Kidney (tissue), 14 donors: ENCODE data around the gene SULF2. TPM values are rescaled to one million over a fixed set of nuclear protein-coding genes. Genes with fewer than 3 reads are reported as not detected.

ENCODE experiments used
- DNase-seq, 5 donors: peaks; one replicate each; pipeline ENCODE4 v3.0.0-alpha.2; 2013 to 2020
- FAIRE-seq: peaks from 2 replicates; lab custom pipeline; 2012; peaks lifted over from hg19 to GRCh38; lab: Jason Lieb, UNC
- H3K27ac ChIP-seq, 2 donors: one replicate each; pipeline ENCODE4 v1.7.0; 2013; ENCODE audit warnings: low read depth in 2 of 2, low read length in 2 of 2, inconsistent platforms in 1 of 2
- H3K27me3 ChIP-seq: one replicate; pipeline ENCODE4 v1.7.1; 2013; ENCODE audit warnings: low read length, inconsistent platforms; ENCODE audit not compliant: control insufficient read depth, insufficient read depth
- H3K36me3 ChIP-seq, 3 donors: one replicate each; pipeline versions ENCODE4 v1.7.0 to v1.7.1; 2013; ENCODE audit warnings: low read length in 3 of 3, control low read depth in 1 of 3, inconsistent platforms in 1 of 3; ENCODE audit not compliant: insufficient read depth in 3 of 3, control insufficient read depth in 2 of 3
- H3K4me1 ChIP-seq, 3 donors: one replicate each; pipeline versions ENCODE4 v1.7.0 to v1.7.1; 2013; ENCODE audit warnings: low read length in 3 of 3, inconsistent platforms in 1 of 3, low read depth in 1 of 3; ENCODE audit not compliant: control insufficient read depth in 2 of 3, insufficient read depth in 2 of 3
- H3K4me3 ChIP-seq, 3 donors: one replicate each; pipeline versions ENCODE4 v1.7.0 to v1.8.1; 2013; ENCODE audit warnings: low read length in 3 of 3, control low read depth in 1 of 3, inconsistent platforms in 1 of 3
- H3K9ac ChIP-seq, 3 donors: one replicate each; pipeline versions ENCODE4 v1.7.0 to v1.7.1; 2013; ENCODE audit warnings: low read length in 3 of 3, control low read depth in 1 of 3, inconsistent platforms in 1 of 3
- H3K9me3 ChIP-seq, 3 donors: one replicate each; pipeline versions ENCODE4 v1.7.0 to v1.7.1; 2013; ENCODE audit warnings: low read length in 3 of 3, control low read depth in 1 of 3, inconsistent platforms in 1 of 3; ENCODE audit not compliant: control insufficient read depth in 2 of 3, insufficient read depth in 1 of 3
- intact Hi-C: fragments of 100-400 bp; cut with DNase I; formaldehyde crosslinking; loops from one replicate; pipeline ENCODE4 v1.11.1; 2022
- polyA plus RNA-seq: library from polyadenylated mRNA; stranded (reverse); fragments of 350-450 nt; fragmentation: Illumina TruSeq; extraction: RNeasy Lipid Tissue Mini Kit (QIAGEN cat#74804); gene quantifications from one replicate; pipeline ENCODE4 v1.2.3, GENCODE V29; 2014; ENCODE audit warnings: low read depth, low replicate concordance; ENCODE audit not compliant: insufficient read depth
- total RNA-seq: library from RNA; stranded (reverse); fragmentation: NEBNext Ultra II Directional; extraction: Animal tissue kit (Norgen Biotek cat#: 25700); gene quantifications from one replicate; pipeline ENCODE4 v1.2.1, GENCODE V29; 2021
- TF ChIP-seq, protein P1 (sequence below): IDR thresholded peaks from 3 replicates; pipeline ENCODE4 v1.5.1; 2012; ENCODE audit warnings: mild to moderate bottlenecking, moderate library complexity, borderline replicate concordance; ENCODE audit not compliant: insufficient read depth; ENCODE audit errors: extremely low read depth
- donor health status: control.
- donor health status: control.
- donor health status: control.
- donor health status: control.
- donor health status: control.
- donor health status: DM: yes; HTN: yes; CAD: no.
- donor health status: Normal renal cell carcinoma (clear cell type).

Gene SULF2
- total and polyA plus RNA-seq, 2 donors from 2014 or later = 85.1 to 257 TPM

DNA sequence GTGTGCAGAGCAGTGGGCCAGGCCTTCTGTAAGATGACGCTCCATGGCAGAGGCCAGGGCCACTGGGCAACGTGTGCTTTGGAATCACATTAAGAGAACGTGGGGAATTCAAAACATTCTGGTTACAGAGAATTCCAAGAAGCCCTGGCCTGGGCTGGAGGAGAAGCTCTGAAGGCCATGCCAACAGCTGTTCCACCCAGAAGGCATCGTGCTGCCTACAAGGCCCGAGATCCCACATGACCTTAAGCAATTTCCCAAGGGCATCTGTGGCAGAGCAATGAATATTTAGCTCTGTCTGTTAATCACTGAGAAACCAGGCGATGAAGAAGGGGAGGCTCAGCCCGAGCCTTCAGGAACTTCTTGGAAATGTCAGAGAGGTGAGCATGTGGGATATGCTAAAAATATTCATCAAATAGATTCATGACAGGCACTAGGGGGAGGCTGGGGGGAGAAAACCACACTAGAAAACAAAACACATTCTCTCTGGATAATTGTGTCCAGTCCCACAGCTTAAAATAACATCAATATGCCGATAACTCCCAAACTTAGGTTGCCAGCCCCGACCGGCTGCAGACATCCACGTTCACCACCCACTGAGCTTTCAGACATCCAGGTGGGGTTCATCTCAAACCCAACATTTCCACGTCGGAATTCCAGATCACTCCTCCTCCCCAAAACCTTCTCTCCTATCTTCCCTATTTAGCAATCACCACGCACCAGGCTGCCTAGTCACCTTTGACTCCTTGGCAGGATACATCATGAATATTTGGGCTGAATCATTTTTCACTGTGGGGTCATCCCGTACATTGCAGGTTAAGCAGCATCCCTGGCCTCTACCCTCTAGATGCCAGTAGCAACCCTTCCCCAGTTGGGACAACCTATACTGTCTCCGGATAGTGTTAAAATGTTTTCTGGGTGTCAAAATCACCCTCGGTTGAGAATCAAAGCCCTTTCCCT, 6.6 kb downstream of the SULF2 start:
- H3K36me3 ChIP-seq = no peaks in the 10 kb centered on the region
- no peaks in the 10 kb centered on the region for H3K27me3 ChIP-seq
- H3K4me3 ChIP-seq = no peak overlapping the region
- H3K27ac ChIP-seq = no peak overlapping the region
- peaks cover 0 to 11% (median 9%) of the 10 kb centered on the region in 3 donors for H3K4me1 ChIP-seq
- no peaks in the 10 kb centered on the region for H3K9me3 ChIP-seq
- no peak overlapping the region for H3K9ac ChIP-seq
- no peak for FAIRE-seq
- TF ChIP-seq, protein P1, sequence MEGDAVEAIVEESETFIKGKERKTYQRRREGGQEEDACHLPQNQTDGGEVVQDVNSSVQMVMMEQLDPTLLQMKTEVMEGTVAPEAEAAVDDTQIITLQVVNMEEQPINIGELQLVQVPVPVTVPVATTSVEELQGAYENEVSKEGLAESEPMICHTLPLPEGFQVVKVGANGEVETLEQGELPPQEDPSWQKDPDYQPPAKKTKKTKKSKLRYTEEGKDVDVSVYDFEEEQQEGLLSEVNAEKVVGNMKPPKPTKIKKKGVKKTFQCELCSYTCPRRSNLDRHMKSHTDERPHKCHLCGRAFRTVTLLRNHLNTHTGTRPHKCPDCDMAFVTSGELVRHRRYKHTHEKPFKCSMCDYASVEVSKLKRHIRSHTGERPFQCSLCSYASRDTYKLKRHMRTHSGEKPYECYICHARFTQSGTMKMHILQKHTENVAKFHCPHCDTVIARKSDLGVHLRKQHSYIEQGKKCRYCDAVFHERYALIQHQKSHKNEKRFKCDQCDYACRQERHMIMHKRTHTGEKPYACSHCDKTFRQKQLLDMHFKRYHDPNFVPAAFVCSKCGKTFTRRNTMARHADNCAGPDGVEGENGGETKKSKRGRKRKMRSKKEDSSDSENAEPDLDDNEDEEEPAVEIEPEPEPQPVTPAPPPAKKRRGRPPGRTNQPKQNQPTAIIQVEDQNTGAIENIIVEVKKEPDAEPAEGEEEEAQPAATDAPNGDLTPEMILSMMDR = no peak
- intact Hi-C loops = no loop called here
- no peak for DNase-seq

DNA sequence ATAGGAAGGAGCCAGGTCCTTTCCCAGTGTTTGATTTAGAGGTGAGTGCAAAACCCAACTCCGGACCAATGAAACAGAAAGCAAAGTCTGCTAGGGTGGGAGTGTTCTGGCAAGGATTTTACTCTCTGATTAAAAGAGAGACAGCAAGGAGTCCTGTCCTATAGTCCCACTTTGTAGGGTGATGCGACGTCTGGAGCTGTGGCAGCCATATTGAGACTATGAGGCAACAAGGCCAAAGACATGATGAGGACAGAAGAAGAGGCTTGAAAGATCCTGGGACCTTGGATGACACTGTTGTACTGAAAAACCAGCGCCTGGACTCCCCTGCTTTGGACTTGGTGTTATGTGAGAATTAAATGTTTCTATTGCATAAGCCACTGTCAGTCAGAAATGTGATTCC, 8.1 kb downstream of the SULF2 start:
- no peak for FAIRE-seq
- intact Hi-C loops = no loop called here
- TF ChIP-seq, protein P1 = no peak
- Histone ChIP-seq H3K36me3 (no peaks in the 10 kb centered on the region), H3K27me3 (no peaks in the 10 kb centered on the region), H3K9ac (no peak overlapping the region), H3K4me3 (no peak overlapping the region), H3K4me1 (peaks cover 0 to 10% (median 0%) of the 10 kb centered on the region in 3 donors), H3K9me3 (no peaks in the 10 kb centered on the region), H3K27ac (no peak overlapping the region)
- no peak for DNase-seq

DNA sequence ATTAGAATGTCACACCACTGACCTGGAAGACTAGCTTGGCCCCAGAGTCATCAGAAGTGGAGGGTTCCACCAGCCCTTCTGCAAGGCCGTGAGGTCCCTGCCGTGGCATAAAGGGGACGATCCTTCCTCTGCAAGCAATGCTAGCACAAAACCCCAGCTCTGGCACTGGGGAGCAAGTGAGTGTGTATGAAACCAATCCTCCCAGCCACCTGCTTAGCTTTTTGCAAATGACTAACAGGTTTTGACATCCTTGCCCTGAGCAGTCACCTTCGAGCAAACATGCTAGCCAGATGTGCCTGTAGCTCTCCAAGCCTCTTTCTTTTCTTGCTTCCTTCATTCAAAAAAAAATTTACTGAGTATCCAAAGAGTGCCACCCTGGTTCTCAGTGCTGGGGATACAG, 8.6 kb downstream of the SULF2 start:
- DNase-seq (no peak), FAIRE-seq (no peak)
- intact Hi-C loops = no loop called here
- Histone ChIP-seq H3K27me3 (no peaks in the 10 kb centered on the region), H3K9ac (no peak overlapping the region), H3K4me3 (no peak overlapping the region), H3K9me3 (no peaks in the 10 kb centered on the region), H3K27ac (no peak overlapping the region), H3K36me3 (no peaks in the 10 kb centered on the region), H3K4me1 (peaks cover 0 to 10% (median 0%) of the 10 kb centered on the region in 3 donors)
- TF ChIP-seq, protein P1 = no peak
